ENCODE results near the gene ZBTB43.

The ZBTB43 gene

GRCh38 chr9:126885131-126885641, 80.3 kb downstream of the ZBTB43 start:
- DNase-seq (ENCODE audit: low read depth in 3 of 3, low spot score in 1 of 3) = no peak

- DNase-seq (ENCODE audit: low read depth in 3 of 3, low spot score in 1 of 3) = no peak
Observed at GRCh38 chr9:126886034-126886822, 81.4 kb downstream of the ZBTB43 start.

GRCh38 chr9:126886897-126887296, 82.1 kb downstream of the ZBTB43 start:
- no peak for DNase-seq (ENCODE audit: low read depth in 3 of 3, low spot score in 1 of 3)
